CMK (cell line): ENCODE results near the gene TM7SF2.

Experiments used
- DNase-seq: peaks from one replicate; pipeline ENCODE4 v3.0.0-alpha.2; 2010; ENCODE audit warnings: low read depth

Gene TM7SF2

GRCh38 chr11:65111744-65112545 is at the start of gene TM7SF2:
TSS of gene TM7SF2 (plus strand) at chr11:65111872. CDS start at chr11:65112016, 144 bp downstream.
- DNase-seq: peak; percentile 69

GRCh38 chr11:65063532-65063931 is 48.1 kb upstream of the TM7SF2 start:
- DNase-seq: no peak

- DNase-seq: no peak
Measured at GRCh38 chr11:65064847-65065240, 46.8 kb upstream of the TM7SF2 start.

- DNase-seq: no peak
Measured at GRCh38 chr11:65065851-65066250, 45.8 kb upstream of the TM7SF2 start.

- DNase-seq: no peak
Measured at GRCh38 chr11:65066315-65066714, 45.4 kb upstream of the TM7SF2 start.

GRCh38 chr11:65066805-65067291 is 44.8 kb upstream of the TM7SF2 start:
- no peak for DNase-seq

GRCh38 chr11:65067446-65067845 is 44.2 kb upstream of the TM7SF2 start:
- no peak for DNase-seq

- no peak for DNase-seq
Measured at GRCh38 chr11:65069217-65069616, 42.5 kb upstream of the TM7SF2 start.

- DNase-seq: no peak
Measured at GRCh38 chr11:65071907-65072630, 39.6 kb upstream of the TM7SF2 start.

- DNase-seq: no peak
Measured at GRCh38 chr11:65072631-65072966, 39.1 kb upstream of the TM7SF2 start.

- no peak for DNase-seq
Measured at GRCh38 chr11:65077451-65077850, 34.2 kb upstream of the TM7SF2 start.

- no peak for DNase-seq
Measured at GRCh38 chr11:65078151-65078550, 33.5 kb upstream of the TM7SF2 start.

- DNase-seq: no peak
Measured at GRCh38 chr11:65078786-65079342, 32.8 kb upstream of the TM7SF2 start.

GRCh38 chr11:65083134-65083833 is 28.4 kb upstream of the TM7SF2 start:
- DNase-seq: no peak

GRCh38 chr11:65083834-65084597 is 27.7 kb upstream of the TM7SF2 start, which contains the start of the genes CDCA5 and ZFPL1:
TSS of gene CDCA5 (minus strand) at chr11:65084040. CDS start at chr11:65083978, 62 bp downstream.
TSS of gene ZFPL1 (plus strand) at chr11:65084222. CDS start at chr11:65084699, 477 bp downstream.
- DNase-seq: peak; percentile 82

- no peak for DNase-seq
Measured at GRCh38 chr11:65084598-65085375, 26.9 kb upstream of the TM7SF2 start.

GRCh38 chr11:65085446-65085845 is 26.2 kb upstream of the TM7SF2 start:
- no peak for DNase-seq

GRCh38 chr11:65086809-65087208 is 24.9 kb upstream of the TM7SF2 start:
- no peak for DNase-seq

- DNase-seq: no peak
Measured at GRCh38 chr11:65087216-65087615, 24.5 kb upstream of the TM7SF2 start.

GRCh38 chr11:65087827-65088226 is 23.8 kb upstream of the TM7SF2 start:
- DNase-seq: no peak

GRCh38 chr11:65089621-65090020 is 22.1 kb upstream of the TM7SF2 start:
- DNase-seq: no peak
